Vagina (tissue), 2 donors: ENCODE data around the gene NABP2.

Source experiments
- POLR2A ChIP-seq, 2 donors: fragments of 450-650 bp; IDR thresholded peaks; one replicate each; pipeline ENCODE4 v1.6.1; 2017; ENCODE audit warnings: antibody characterized with exemption in 2 of 2, mild to moderate bottlenecking in 2 of 2, moderate library complexity in 2 of 2
- TF ChIP-seq, protein P1 (sequence below), 3 experiments: fragments of 450-650 bp in 2 of 3; fragments of 200-600 bp in 1 of 3; sonication (generic) in 1 of 3; IDR thresholded peaks; one replicate each; pipeline ENCODE4 v1.5.1; 2017 to 2019; ENCODE audit warnings: antibody characterized with exemption in 3 of 3, mild to moderate bottlenecking in 2 of 3, moderate library complexity in 2 of 3

DNA sequence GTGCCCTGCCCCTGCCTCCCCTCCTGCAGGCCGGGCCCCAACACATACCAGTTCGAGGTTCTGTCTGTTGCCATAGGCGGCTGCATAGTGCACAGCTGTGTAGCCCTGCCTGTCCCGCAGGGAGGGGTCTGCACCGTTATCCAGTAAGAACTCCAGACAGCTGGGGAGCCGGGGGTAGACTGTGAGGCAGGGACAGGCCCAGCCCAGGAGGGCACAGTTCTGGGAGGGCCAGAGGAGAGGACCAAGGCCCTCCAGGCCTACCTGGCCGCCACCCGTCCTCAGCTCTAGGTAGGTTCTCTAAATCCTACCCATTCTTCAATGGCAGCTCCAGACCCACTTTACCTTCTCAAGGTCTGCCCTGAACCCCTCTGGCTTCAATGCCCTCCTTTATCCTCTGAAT is 24.6 kb downstream of the NABP2 start:
- TF ChIP-seq, protein P1, sequence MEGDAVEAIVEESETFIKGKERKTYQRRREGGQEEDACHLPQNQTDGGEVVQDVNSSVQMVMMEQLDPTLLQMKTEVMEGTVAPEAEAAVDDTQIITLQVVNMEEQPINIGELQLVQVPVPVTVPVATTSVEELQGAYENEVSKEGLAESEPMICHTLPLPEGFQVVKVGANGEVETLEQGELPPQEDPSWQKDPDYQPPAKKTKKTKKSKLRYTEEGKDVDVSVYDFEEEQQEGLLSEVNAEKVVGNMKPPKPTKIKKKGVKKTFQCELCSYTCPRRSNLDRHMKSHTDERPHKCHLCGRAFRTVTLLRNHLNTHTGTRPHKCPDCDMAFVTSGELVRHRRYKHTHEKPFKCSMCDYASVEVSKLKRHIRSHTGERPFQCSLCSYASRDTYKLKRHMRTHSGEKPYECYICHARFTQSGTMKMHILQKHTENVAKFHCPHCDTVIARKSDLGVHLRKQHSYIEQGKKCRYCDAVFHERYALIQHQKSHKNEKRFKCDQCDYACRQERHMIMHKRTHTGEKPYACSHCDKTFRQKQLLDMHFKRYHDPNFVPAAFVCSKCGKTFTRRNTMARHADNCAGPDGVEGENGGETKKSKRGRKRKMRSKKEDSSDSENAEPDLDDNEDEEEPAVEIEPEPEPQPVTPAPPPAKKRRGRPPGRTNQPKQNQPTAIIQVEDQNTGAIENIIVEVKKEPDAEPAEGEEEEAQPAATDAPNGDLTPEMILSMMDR (IDR thresholded peaks at IDR 0.05), result no peak
- no peak for TF ChIP-seq POLR2A (IDR thresholded peaks at IDR 0.05)
